GM19438 (cell line): ENCODE results near the gene ADRA2A.

Experiments
- ATAC-seq: cut with Tn5 transposase; IDR thresholded peaks from one replicate; pipeline ENCODE4 v1.9.1; 2021; ENCODE audit warnings: low read depth; ENCODE audit not compliant: unreplicated experiment

The ADRA2A gene

DNA sequence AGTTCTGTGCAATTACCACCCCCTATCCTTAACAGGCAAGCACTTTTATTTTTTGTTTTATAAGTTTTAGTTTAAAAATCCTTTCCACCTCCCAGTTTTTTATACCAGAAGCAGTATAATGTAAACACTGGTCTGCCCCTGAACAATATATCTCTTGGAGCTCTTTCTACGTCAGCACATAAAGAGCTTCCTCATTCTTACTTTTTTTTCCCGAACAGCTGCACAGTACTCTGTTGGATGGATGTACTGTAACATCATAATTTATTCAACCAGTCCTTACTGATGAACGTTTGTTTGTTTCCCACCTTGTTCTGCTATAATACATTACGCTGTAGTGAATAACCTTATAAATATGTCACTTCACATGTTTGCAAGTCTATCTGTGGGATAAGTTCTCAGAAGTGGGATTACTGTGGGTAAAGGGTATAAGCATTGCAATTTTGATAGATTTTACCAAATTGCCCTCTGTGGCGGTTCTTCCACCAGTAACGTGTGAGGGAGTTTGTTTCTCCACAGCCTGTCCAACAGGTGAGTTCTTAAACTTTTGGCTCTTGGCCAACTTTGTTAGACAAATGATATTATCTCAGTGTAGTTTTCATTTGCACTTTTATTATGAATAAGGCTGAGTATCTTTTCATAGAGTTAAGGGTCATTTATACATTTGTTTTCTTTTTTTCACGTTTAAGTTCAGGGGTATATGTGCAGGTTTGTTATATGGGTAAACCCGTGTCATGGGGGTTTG, 32.8 kb downstream of the ADRA2A start:
- ATAC-seq: no peak

DNA sequence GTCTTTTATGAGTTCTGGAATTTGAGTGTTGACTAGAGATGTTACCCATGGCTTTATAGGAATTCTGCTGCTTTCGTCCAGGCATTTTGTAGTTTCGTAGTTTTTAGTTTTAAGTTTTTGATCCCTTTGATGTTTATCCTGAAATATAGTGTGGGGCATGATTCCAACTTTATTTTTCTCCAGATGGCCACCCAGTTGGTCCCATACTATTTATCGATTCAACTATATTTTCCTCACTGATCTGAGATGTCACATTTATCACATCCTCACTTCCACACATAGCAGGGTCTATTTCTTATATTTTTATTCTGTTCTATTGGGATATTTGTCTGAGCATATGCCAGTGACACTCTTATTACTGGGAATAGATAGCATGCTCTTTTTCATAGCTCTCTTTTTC, 33.9 kb downstream of the ADRA2A start:
- ATAC-seq: no peak

DNA sequence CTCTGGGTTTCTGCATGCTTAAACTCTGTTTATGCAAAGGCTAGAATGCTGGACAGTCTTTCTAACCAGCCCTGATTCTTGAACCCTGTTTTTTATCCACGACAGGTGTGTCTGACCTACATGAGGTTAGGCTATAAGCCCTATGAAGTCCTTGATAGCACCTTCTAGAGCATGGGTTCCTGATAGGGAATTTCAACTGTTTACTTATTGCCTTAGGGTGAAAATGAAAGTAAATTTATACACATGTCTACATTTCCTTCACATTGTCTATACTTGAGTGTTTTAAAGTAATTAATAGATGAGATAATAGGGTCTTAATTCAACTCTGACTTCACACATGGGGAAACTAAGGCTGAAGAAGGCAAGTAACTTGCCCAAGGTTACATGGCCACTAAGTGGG, 35.5 kb downstream of the ADRA2A start:
- no peak for ATAC-seq

DNA sequence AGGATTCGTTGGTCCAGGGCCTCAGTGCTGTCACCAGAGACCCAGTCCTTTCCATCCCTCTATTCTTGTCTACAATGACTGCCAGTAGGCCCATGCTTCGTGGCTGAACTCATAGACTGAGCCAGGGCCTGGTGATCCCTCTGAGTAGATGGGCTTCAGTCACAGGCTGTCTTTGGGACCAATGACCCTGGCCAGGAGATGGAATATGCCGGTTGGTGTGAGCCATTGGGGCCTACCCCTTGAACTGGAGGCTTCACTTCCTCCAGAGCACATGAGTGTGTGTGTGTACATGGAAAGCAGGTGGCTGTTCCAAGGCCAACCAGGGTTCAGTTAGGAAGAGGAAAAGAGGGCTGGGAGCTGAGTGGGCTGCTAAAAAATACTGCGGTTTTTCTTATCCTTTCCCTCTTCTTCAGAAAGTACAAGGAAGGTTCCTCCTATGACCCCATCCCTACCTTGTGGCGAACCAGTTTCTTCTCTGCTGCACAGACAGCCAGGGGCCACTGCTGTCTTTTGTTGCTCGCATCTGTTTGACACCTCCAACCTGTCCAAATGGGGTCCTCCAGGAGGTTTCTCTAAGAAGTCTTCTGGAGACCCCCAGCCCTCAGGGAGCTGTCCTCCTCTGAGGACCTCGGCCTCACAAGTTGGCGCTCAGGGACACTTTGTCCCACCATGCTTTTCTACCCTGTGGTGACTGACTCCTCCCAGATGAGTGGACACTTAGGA, 36.6 kb downstream of the ADRA2A start:
- ATAC-seq: no peak

DNA sequence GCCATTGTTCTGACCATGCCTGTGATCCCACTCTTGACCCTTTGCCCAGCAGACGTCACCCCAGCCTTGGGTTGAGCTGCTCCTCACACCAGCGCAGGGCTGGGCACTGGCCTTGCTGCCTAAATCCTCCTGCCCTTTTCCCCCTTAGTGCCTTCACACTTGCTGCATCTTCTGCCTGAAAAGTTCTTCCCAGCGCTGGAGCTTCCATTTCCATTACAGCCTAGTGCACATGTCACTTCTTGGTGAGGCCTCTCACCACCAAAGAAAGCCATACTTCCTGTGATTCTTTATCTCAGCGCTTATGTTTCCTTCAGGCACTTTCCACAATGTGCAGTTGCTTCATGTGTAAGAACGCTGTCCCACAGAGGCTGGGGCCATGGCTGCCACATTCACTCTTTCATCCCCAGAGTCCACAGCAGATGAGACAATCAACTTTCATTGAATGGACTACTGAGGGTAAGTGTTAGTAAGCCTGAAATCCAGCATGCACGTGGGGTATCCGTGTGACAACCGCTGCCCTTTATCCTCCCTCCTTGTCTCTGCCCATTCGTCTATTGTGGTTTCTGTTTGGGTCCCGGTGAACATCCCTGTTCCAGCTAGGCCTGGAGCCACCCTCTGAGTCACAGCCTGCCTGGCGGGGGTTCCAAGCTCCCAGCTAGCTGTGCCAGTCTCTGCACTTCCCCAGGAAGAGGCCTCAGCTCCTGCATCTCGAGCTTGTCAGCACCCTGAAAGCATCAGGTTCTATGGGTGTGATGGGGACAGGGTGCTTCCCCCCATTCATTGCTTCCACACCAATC, 37.3 kb downstream of the ADRA2A start:
- no peak for ATAC-seq

DNA sequence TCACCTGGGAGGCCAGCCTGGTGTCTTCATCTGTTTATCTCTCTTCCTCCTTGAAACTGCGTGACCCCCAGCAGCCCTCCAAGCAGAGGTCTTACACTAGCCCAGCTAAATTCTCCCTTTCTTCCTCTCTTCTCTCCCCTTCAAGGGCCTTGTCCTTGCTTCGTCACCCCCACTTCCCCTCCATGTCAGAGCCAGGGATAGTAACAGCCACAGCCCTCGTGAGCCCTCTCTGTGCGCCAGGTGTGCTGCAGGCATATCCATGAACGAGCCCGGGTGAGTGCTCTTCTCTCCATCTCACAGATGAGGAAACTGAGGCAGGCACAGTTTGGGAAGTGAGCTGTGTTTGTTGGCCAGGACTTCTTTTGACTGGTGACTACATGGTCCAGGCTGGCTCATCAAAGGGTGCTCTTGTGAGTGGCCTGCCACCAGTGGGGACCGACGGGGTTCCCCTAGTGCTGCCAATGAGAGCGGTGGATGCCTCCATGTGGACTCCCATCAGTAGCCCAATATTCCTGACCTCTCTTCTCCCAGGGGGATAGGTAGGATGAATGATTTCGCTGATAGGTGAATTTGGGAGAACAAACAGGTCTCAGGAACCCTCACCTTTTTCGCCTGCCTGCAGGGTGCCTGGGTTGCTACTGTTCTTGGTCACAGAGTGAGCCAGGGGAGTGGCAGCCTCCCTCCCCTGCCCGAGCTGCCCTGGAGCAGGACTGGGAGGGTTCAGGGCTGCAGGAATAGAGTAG, 38.1 kb downstream of the ADRA2A start:
- no peak for ATAC-seq

DNA sequence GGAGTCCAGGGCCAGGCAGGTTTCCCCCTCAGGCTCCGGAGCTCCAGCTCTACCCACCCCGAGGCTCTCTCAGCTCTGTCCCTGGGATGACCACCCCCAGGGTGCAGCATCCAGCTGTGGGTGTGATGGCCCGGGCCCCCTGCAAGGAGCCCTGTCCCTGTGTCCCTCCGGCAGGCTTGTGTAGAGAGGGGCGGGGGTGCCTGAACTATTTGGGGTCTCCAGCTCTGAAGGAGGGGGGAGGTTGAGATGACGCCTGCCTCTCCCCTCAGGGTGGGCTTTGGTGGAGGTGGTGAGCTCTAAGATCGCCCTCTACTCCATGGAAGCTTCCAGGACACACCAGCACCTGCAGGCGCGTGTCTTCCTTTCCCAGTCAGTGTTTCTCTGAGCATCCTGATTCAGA, 39.4 kb downstream of the ADRA2A start:
- no peak for ATAC-seq

DNA sequence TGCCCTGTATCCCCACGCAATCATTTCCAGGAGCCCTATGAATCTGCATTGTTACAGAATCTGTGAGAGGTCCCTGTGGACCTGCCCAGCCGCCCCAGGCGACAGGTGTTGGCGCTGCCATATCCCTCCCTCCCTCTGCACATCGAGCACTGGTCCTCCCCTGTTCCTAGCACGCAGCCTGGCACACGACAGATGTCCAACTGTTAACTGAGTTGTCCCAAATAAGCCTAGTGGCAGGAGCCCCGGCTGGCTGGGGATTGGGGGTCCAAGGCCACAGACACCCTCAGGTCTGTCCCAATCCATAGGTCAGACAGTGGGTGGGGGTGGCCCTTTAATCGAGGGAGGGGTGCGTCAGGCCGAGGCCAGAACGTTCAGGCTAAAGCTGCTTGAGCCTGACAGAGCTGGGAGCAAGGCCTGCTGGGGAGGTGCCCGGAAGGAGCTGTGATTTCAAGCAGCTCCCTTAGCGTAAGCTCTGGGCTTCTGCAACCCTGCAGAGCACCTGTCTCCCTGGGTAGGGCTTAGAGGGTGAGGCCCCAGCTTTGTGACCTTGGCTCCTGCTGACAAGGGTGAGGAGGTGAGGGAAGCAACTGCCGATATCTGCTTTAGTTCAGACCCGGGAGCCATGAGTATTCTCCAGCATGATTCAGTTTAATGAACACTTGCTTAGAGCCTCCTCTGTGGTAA, 40.1 kb downstream of the ADRA2A start:
- no peak for ATAC-seq

DNA sequence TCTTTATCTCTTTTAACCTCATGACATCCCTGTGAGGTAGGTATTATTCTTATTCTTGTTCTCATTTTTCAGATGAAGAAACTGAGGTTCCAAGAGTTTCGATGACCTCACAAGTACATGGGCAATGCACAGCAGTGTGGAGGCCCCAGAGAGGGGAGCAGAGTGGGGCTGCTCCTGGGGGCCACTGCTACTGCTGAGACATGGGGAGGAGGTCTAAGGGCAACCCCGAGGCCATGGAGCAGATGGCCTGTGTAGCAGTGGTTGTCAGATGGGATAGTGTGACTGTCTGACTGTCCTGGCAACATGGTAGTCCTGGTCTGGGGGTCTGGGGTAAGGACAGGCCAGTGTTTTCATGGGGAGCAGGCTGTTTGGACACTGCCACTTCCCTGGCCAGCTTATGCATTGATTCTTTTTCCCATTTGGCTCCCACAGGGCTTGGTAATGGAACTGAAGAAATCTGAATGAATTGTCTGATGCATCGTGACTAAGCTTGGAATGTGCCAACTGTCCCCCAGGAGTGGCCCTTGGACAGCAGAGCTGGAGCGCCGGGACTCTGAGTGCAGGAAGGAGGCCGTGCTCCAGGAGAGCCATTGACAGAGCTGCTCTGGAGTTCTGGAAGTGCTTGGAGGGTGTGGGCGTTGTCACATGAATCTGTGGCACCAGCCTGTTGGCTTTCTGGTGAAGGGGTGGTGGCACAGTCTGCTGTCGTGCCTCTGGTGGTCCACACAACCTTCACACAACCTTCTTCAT, 40.9 kb downstream of the ADRA2A start:
- no peak for ATAC-seq

DNA sequence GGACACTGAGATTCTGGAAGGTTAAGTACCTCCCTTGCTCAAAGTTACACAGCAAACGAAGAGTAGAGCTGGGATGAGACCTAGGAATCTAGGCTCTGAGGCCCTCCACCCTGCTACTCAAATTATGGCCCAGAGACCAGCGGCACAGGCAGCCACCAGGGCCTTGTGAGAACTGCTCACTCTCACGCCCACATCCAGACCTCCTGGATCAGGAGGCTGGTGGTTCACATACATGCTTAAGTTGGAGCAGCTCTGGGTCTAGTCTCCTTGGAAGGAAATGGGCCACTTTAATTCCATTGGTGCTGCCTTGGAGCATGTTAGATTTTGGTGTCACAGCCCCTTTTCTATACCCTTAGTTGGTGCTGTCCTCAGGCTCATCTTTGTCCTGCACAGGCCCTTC, 41.9 kb downstream of the ADRA2A start:
- no peak for ATAC-seq

DNA sequence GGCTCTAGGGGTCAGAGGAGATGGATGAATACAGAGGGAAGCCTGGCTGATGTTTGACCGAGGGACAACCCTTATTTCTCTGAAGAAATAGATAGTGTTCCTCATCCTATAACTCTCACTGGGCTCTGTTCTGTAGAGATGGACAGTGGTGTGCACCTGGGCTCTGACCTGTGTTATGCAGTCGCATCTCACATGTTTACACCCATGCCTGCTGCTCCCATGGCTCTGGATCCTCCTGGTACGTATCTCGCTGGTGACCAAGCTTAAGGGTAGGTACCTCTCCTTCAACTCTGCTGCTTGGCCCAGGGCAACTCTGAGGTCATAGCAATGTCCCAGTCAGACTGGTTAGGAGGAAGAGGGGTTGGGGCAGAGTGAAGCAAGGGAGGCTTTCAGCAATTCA, 42.8 kb downstream of the ADRA2A start:
- ATAC-seq: no peak

DNA sequence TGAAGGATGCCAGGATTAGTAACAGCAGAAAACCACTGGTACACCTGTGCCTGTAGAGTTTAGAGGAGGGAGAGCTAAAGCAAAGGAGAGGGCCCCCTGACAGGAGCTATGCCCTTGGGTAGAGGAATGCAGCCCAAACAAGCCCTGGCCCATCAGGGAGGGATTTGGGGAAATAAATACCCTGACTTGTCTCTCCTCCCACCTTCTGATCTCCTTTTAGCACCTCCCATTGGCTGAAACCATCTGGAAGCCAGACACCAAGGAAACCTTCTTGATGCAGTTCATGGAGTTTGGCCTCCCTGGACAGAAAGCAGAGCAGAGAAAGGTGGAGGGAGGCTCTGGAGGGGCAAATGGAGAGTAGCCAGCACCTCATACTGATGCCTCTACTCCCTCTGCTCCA, 45.3 kb downstream of the ADRA2A start:
- no peak for ATAC-seq

DNA sequence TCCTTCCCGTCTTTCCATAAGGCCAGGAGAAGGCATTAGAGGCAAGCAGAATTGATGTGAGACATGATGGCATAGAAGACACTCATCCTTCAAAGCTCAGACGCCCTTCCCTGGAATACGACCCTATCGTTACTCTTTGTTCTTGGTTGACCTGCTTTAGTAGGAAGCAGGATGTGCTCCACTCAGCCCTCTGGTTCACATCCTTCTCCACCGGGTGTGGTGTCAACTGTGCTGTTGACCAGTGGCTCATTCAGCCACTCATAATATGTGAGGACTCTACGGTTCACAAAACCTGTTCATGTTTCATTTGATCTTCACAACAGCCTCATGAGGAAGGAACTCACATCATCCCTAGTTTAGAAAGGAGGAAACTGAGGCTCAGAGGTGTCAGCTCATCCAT, 47.1 kb downstream of the ADRA2A start:
- ATAC-seq: no peak

DNA sequence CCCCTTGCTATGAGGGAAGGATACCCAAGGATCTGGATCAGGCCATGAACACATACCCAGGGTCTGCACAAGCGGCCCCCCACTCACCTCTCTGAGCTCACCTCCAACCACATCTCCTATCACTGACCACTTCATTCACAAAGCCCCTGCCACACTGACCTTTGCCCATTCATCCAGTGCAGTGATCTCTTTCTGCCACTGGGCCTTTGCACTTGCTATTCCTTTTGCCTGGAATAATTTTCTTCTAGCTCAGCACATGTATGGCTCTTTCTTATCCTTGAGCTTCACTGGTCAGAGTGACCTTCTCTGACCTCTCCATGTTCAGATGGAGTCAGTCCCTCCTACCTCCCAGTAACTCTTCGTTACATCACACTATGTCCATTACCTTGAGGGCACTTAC, 48.3 kb downstream of the ADRA2A start:
- ATAC-seq: no peak

DNA sequence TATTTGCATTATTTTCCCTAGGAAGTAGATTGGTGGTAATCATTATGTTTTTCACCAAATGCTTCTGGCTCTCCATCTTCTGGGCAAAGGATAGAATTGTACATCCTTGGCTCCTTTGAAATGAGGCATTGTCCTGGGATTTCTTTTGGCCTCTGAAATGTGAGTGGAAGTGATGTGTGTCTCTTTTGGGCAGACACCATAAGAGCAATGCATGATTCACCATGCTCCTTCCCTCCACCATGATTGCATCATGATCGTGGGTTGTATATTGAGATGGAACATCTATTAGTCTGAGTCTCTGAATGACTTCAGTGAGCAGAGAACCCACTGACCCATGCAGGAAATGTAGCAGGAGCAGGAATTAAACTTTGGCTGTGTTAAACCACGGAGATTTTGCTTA, 49.2 kb downstream of the ADRA2A start:
- ATAC-seq: no peak

DNA sequence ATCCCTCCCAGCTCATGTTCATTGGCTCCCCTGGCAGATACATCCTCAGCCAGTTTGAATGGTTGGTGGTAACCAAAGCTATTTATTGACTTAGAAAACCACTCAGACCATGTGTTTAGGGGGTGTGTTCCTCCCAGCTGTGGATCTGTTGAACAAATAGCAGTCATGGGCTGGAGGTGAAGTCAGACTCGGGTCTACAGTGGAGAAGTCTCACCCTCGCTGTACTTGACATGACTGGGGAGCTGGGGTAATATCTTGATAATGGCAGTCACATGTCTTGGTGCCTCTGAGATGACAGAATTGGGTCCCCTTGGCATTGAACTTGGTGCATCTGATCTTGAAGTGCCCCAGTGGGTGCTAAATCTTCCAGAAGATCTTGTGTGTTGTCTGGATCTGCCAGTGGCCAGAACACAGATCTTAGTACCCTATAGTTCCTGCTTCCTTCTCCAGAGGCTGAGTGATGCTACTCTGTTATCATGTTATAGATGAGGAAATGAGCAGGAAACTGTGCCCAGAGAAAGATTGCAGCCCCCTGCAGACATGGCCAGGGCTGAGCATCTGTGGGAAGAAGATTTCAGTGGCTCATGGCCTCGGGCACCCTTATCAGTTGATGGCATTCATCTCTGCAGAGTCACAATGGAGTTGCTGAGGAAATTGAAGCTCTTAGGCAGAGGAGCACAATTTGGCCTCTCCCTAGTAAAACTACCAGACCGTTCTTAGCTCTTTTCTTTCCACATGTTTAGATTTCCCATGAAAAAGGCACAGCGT, 50.4 kb downstream of the ADRA2A start:
- no peak for ATAC-seq

DNA sequence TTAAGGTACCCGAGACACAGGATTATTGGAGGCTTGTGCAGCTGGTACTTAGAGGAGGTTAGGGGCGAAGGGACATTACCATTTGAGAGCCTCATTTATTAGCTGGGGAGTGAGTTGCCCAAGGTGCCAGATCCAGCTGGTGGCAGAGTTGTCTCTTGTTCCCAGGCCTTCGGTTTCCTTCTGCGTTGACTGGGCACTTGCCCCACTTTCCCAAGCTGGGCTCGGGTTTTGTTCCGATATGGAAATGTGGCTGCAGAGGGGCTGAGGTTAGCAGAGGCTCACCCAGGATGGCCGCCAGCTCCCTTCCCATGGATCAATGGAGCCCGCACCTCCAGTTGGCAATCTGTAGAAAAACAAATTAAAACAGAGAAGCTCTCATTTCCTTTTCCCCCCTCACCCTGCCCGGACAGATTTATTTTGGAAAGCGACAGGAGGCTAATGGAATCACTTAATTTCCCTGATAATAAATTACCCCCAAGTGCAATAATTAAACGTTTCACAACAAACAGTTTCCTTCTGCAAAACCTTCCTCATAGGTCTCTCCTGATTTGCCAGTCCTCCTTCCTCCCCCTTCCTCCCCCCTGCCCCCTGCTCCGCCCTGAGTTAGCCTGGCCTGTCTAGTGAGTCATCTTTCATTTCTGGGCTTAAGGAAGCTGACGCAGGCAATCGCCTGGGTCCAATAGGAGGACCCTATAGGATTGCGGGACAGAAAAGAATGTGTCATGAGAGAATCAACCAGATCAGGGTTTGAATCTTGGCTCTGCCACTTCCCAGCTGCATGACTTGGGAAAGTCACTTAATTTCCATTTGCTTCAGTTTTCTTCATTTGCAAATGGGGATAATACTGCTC, 51.7 kb downstream of the ADRA2A start:
- ATAC-seq: no peak

DNA sequence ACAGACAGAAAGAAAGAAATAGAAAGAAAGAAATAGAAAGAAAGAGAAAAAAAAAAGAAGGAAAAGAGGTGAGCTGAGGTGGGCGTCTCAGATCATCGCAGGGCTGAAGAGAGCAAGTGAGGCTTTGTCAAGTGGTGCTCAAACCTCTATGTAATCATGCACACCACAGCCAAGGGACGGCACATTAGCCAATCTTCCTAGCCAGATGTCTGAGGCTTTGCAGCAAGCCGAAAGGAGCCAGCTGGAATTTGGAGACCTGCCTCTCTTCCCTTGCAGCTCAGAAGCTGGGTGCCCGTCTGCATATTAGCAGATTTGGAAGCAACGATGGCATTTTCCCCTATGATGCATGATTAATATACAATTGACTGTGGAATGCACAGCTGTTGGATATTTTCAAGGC, 52.5 kb downstream of the ADRA2A start:
- ATAC-seq: no peak
